ENCODE results near the gene HEXB. TPM values are rescaled to one million over a fixed set of nuclear protein-coding genes. Genes with fewer than 3 reads are reported as not detected.

The HEXB gene
- total RNA-seq, 1 experiment from 2014 or later, result 56.3 TPM

GRCh38 chr5:74725331-74725730, 40.3 kb downstream of the HEXB start:
- H3K18ac ChIP-seq (ENCODE audit: insufficient read length, low read depth, low read length), result no peak overlapping the region
- Mint-ChIP-seq H3K36me3 (ENCODE audit: insufficient read depth in 1 of 3, low read depth in 3 of 3) (peaks cover 15 to 47% (median 24%) of the 10 kb centered on the region in 3 experiments; a peak in 6 of 7 replicates), H3K4me3 (no peak overlapping the region), H3K27me3 (ENCODE audit: low read depth) (no peaks in the 10 kb centered on the region), H3K9me3 (no peaks in the 10 kb centered on the region; a peak in 1 of 5 replicates), H3K27ac (no peak overlapping the region), H3K4me1 (no peaks in the 10 kb centered on the region)
- H3T11ph ChIP-seq (ENCODE audit: low read length), result no peak overlapping the region
- H2BK12ac ChIP-seq (ENCODE audit: insufficient read length, low read depth, low read length), result no peak overlapping the region
- no peak overlapping the region for H2AK5ac ChIP-seq (ENCODE audit: insufficient read length, low read length)
- H3K27ac ChIP-seq (ENCODE audit: insufficient read length, low read depth, low read length), result no peak overlapping the region
- no peak overlapping the region for H3K9ac ChIP-seq (ENCODE audit: extremely low read depth, insufficient read length, low read length)
- no peaks in the 10 kb centered on the region for H3K27me3 ChIP-seq (ENCODE audit: insufficient read depth, low read length)
- H3K79me2 ChIP-seq (ENCODE audit: insufficient read depth, low read length), result no peaks in the 10 kb centered on the region
- H2AFZ ChIP-seq (ENCODE audit: low read length), result no peak overlapping the region
- no peak overlapping the region for H4K91ac ChIP-seq (ENCODE audit: insufficient read length, low read depth, low read length)
- DNase-seq, result no peak
- no peaks in the 10 kb centered on the region for H3K9me3 ChIP-seq (ENCODE audit: control insufficient read depth, low read depth, low read length)
- H2BK15ac ChIP-seq (ENCODE audit: low read depth, low read length), result no peak overlapping the region
- TF ChIP-seq CTCF (conservative IDR thresholded peaks at IDR 0.05), result no peak
- H3K79me1 ChIP-seq (ENCODE audit: insufficient read depth, low read depth, low read length, poor library complexity, severe bottlenecking), result no peaks in the 10 kb centered on the region
- no peak overlapping the region for H4K8ac ChIP-seq (replicated peaks; ENCODE audit: insufficient read length, low read depth, low read length)
- no peak overlapping the region for H4K5ac ChIP-seq (ENCODE audit: insufficient read length, low read depth, low read length)
- H4K20me1 ChIP-seq (ENCODE audit: control insufficient read depth, insufficient read depth, insufficient read length), result no peaks in the 10 kb centered on the region
- H3K4me2 ChIP-seq (ENCODE audit: insufficient read depth, insufficient read length, low read length), result no peak overlapping the region
- WGBS (ENCODE audit: extremely low coverage, insufficient read length, low lambda C conversion rate), result no CpG with 5 or more reads among the region's 1 CpG
- no peaks in the 10 kb centered on the region for H3K4me1 ChIP-seq (ENCODE audit: insufficient read depth, low read length)
- no peak overlapping the region for H2BK5ac ChIP-seq (ENCODE audit: insufficient read length, low read length)
- H3K4ac ChIP-seq (ENCODE audit: low read depth, low read length), result no peak overlapping the region
- no peak overlapping the region for H3K56ac ChIP-seq (ENCODE audit: insufficient read length, low read depth, low read length)
- H3K23me2 ChIP-seq (ENCODE audit: insufficient read length, low read depth, low read length, poor library complexity, severe bottlenecking), result no peaks in the 10 kb centered on the region
- H2BK120ac ChIP-seq (ENCODE audit: low read depth, low read length, poor library complexity, severe bottlenecking), result no peak overlapping the region
- no peak overlapping the region for H2BK20ac ChIP-seq (ENCODE audit: low read depth, low read length, poor library complexity, severe bottlenecking)
- H3K14ac ChIP-seq (ENCODE audit: insufficient read depth, low read length), result no peak overlapping the region
- no peak overlapping the region for H3K23ac ChIP-seq (ENCODE audit: insufficient read length, low read depth, low read length)

Measured in H9 (cell line).